PC-9 (cell line): Measurements from ENCODE around the gene ZNF879.

Experiments
- CTCF ChIP-seq: fragments of 200-600 bp; sonication (generic); conservative IDR thresholded peaks from 2 replicates; pipeline ENCODE4 v1.6.1; 2017; ENCODE audit warnings: mixed run types, antibody characterized with exemption, mild to moderate bottlenecking, moderate library complexity
- EZH2 ChIP-seq: fragments of 200-600 bp; sonication (generic); IDR thresholded peaks from 2 replicates; pipeline ENCODE4 v1.8.0; 2017; ENCODE audit warnings: antibody characterized with exemption, low read depth

GRCh38 chr5:178989311-178989710 is 34.3 kb upstream of the ZNF879 start:
- TF ChIP-seq CTCF: no peak
- no peak for TF ChIP-seq EZH2
